HL-60/S4 treated with phorbol 12-myristate 13-acetate at 8.2 ng/mL for 4 days and 3 days (cell line): ENCODE results near the gene KRT80.

Experiments
- in situ Hi-C: fragments of 300-500 bp; cut with MboI; formaldehyde crosslinking; loops from 2 replicates; pipeline ENCODE4 v1.15.0; 2022; ENCODE audit warnings: low sequenced_read_pairs

KRT80 gene

DNA sequence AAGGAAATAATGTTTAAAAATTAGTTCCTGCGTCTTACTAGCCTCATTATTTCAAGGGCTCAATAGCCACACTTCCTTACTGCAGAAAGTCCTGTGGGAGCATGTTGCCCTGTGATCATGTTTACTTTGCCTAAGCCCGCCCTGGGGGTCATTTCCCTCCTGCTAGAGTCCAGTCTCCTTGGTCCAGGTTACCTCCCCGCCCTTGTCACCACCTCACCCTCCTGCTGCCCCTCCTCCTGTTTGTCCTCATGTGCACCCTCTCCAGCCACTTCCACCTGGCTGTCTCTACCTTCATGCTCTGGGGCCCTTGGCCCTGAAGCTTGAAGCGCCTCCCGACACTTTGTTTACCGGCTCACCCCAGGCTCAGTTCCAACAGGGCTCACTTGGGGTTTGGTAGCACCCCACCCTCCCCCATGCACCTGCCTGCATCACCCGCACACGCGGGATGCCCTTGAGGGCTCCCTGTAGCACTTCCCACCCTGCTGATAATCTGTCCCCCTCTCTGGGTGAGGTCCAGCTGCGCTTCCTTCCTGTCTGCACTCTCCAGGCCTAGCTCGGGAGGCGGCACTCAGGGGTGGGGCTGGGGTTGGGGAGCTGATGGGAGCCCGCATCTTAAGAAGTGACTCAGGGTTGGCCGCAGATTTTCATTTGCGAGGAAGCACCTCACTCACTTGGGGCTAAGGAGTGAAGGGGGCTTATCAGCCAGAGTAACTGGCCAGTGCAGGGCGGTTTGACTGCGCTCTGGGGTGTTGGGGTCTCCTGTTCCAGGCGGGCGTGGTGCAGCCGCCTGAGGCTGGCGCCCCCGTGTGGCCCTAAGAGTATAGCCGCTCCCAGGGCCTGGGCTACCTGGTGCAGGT, 72.2 kb downstream of the KRT80 start:
- in situ Hi-C loops, result no loop called here
